NCI-H460 (cell line): ENCODE data around the gene SPINK1. TPM values are rescaled to one million over a fixed set of nuclear protein-coding genes. Genes with fewer than 3 reads are reported as not detected.

ENCODE experiments used
- total RNA-seq: library from RNA; depleted of rRNA; stranded (reverse); fragments of >200 nt; shearing (Covaris generic); gene quantifications from 2 replicates; pipeline ENCODE4 v1.2.3, GENCODE V29; 2014; rRNA removed

Gene SPINK1
- total RNA-seq, 1 experiment from 2014 or later = not detected

Other genes starting within 250 kb of the SPINK1 start
- gene JAKMIP2, start 48.9 kb downstream of the SPINK1 start, total RNA-seq = 0.69 and 0.79 TPM in 2 replicates
- gene SCGB3A2, start 47.0 kb upstream of the SPINK1 start, total RNA-seq = not detected in 2 replicates
- not detected in 2 replicates for gene C5orf46, start 74.9 kb upstream of the SPINK1 start, total RNA-seq
- gene SPINK5, start 232.3 kb upstream of the SPINK1 start, total RNA-seq = not detected in 2 replicates